Measurements from ENCODE around the gene BTBD3. TPM values are rescaled to one million over a fixed set of nuclear protein-coding genes. Genes with fewer than 3 reads are reported as not detected.

The BTBD3 gene
- total RNA-seq, result 10 to 100 TPM; 22.9 to 27.3 TPM
- long read RNA-seq, full-length matches to known transcripts, result 4 of 8 reads
- long read RNA-seq, partial matches to known transcripts, result 0 of 8 reads
- long read RNA-seq, other reads (novel, unspliced or antisense), result 4 of 8 reads

DNA sequence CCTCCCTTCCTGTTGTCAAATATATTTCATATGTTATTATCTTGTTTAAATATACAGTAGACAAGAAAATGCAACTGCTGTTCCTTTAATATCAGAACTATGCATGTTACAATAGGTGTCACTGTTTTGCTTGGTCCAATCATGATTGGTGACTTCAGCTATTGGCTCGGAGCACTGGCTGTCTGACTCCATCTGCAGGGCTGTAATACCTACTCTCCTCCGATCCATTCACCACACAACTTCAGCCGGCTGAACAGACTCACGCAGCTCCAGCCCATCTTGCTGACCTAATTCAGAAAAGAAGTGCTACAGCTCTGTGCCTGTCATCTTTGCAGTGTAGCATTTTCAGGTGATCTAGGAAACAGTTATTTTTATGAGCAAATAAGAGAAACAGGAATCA is at the start of gene BTBD3:
Gene BTBD3 (plus strand): TSS at position 231 of the 400 bp plus-strand sequence. CDS start 383 bp downstream, outside the sequence.
- intact Hi-C loops (cut with DNase I), result no loop called here
- DNase-seq (peak; percentile 51), ATAC-seq (peak; percentile 92 to 94)

- intact Hi-C loops (cut with DNase I), result no loop called here
- ATAC-seq, result no peak
- no peak for DNase-seq
Measured at GRCh38 chr20:11869641-11870040, 48.1 kb upstream of the BTBD3 start.

DNA sequence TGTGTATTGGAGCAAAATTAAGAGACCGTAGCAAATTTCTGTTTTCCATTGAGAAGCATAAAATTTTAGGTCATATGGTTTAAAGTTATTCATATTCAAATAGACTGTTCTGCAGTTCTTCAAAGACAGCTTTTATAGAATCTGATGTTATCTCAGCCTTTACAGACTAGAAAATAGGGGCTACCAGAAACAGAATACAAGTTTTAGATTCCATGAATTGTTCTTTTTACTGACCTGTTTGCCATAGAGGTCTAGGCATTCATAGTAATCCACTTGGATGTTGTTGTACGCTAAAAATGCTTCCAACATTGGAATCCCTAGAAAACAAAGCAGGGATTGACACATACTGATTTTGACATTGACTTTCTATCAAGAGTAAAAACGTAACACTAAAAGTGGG is 47.3 kb upstream of the BTBD3 start:
- intact Hi-C loops (cut with DNase I), result no loop called here

DNA sequence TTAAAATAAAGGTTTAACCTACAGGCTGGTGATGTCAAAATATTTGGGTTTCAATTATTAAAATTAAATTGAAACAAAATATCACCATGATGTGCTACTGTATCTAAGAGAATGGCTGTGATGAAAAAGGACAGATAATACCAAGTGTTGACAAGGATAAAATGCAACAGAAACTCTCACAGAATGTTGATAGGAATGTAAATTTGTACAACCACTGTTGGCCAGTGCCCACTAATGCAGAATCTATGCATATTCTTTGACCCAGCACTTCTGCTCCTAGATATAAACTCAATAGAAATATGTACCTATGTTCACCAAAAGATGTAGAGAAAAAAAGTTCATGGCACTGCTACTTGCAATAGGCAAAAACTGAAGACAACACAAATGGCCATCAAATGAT is 41.1 kb upstream of the BTBD3 start:
- intact Hi-C loops (cut with DNase I), result no loop called here
- DNase-seq, result no peak
- ATAC-seq, result no peak

More for the DNA sequence above, 47.3 kb upstream of the BTBD3 start:
- ATAC-seq, result no peak
- DNase-seq, result no peak

- intact Hi-C loops (cut with DNase I), result no loop called here
- DNase-seq (no peak), ATAC-seq (no peak)
Measured at GRCh38 chr20:11880680-11881079, 37.0 kb upstream of the BTBD3 start.

GRCh38 chr20:11881449-11881848 is 36.2 kb upstream of the BTBD3 start:
- DNase-seq, result no peak
- ATAC-seq, result no peak
- intact Hi-C loops (cut with DNase I), result no loop called here

DNA sequence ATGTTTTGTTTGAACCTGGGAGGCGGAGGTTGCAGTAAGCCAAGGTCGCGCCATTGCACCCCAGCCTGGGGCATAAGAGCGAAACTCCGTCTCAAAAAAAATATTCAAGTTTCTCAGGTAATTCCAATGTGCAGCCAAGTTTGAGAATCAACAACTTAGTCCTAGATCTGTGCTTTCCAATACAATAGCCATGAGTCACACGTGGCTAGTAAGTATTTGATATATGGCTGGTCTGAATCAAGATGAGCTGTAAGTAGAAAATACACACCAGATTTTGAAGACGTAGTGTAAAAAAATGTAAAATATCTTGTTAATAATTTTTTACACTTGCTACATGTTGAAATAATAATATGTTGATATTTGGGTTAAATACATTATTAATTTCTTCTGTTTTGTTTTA is 35.0 kb upstream of the BTBD3 start:
- ATAC-seq (no peak), DNase-seq (no peak)
- intact Hi-C loops (cut with DNase I), result no loop called here

DNA sequence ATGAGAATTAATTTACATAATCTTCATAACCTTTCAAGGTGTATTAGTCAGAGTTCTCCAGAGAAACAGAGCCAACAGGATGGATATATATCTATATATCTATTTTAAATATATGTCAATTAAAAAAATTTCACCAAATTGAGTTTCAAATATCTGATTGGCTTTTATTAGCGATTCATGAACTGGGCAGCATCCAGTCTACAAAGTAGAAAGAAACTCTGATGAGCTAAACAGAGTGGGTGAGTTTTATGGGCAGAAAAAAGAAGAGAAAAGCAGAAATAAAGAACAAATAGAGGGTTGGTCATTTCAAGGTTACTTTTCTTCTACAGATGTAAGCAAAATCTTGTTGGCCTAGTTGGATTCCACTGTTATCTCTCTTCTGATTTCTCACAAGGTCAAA is 29.0 kb upstream of the BTBD3 start:
- no peak for ATAC-seq
- no peak for DNase-seq
- intact Hi-C loops (cut with DNase I), result no loop called here

DNA sequence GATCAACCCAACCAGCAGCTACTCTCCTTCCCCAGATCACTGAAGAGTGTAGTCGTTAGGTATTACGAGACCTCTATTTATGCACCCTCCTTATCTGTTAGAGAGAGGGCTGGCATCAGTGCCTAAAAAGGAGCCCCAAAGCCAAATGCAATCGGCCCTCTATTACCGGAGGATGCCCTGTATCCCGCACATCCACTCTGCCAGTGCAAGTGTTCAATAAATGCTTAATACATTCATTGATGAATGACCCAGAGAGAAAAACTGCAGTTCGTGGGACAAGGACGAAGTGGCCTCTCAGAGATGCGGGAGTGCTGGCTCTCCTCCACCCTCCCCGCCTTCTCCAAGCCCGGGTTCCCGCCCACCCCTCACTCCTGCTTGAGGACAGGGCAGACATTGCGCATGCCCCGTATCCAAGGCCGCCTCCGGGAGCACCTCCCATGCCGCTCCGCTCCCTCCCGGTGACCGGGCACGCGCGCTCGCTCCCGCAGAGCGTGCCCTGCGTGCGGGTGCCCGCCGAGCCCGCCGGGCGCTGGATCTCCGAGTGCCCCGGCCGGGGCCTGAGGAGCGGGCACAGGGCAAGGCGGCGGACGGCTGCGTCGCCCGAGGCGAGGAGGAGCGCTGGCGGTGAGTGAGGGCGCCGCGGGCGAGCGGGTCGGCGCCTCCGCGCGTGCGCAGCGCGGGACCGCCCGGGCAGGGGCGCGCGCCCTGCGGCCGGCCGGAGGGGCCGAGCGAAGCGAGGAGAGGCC is 27.2 kb upstream of the BTBD3 start:
- ATAC-seq (peak; percentile 96 to 98), DNase-seq (peak; percentile 93)
- intact Hi-C loops (cut with DNase I), result loop anchor here in 1 of 2 donors (10.0 kb wide), 1 partner anchor 1456 kb away; the partner anchor contains the start of genes MKKS and SLX4IP

- ATAC-seq, result peak; percentile 51 to 70
- DNase-seq, result peak; percentile 71
- intact Hi-C loops (cut with DNase I), result loop anchor here in 1 of 2 donors (10.0 kb wide), 1 partner anchor 1456 kb away; the partner anchor contains the start of genes MKKS and SLX4IP
Measured at GRCh38 chr20:11891077-11891775, 26.5 kb upstream of the BTBD3 start.

DNA sequence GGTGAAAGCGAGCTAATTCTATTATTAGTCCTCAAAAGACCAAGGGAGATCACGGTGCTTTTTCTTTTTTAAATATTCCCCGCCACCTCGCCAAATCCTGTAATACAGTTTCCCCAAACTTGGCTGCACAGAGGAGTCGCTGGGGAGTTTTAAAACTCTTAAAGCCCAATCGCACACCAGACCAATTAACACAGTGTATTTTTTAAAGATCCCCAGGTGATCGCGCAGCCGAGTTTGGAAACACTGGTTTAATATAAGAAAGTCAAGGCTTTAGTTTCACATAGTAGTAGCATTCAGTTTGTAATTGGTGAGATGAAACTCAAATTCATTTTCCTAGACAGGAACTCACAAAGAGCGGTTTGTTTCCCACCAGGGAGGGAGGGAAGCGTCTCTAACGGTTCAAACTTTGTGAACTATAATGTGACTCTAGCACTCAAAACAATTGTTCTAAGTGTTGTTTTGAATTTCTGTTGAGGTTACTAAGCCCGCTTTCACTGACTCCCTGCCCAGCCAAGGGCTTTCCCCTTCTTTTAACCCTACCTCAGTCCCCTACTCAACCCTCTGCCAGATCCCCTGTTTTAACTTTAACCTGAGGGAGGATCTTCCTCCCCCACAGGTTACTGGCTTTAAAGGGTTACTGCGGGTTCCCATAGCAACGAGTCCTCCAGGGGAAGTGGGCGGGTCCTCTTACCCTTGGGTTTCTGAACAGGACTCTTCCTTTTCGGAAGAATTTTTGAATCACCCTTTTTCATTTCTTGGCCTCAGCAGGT is 25.7 kb upstream of the BTBD3 start:
- peak in 1 of 2 donors; percentile 49 for ATAC-seq
- intact Hi-C loops (cut with DNase I), result loop anchor here in 1 of 2 donors (10.0 kb wide), 1 partner anchor 1457 kb away; the partner anchor contains the start of genes MKKS and SLX4IP

GRCh38 chr20:11894062-11894461 is 23.6 kb upstream of the BTBD3 start:
- intact Hi-C loops (cut with DNase I), result loop anchor here in 1 of 2 donors (10.0 kb wide), 1 partner anchor 1459 kb away; the partner anchor contains the start of genes MKKS and SLX4IP
- DNase-seq (no peak), ATAC-seq (no peak)

More for the DNA sequence above, 25.7 kb upstream of the BTBD3 start:
- DNase-seq, result peak; percentile 68

- intact Hi-C loops (cut with DNase I), result loop anchor here in 1 of 2 donors (10.0 kb wide), 1 partner anchor 1461 kb away; the partner anchor contains the start of genes MKKS and SLX4IP
- ATAC-seq, result no peak
- DNase-seq, result no peak
Measured at GRCh38 chr20:11895861-11896387, 21.8 kb upstream of the BTBD3 start.

- intact Hi-C loops (cut with DNase I), result no loop called here
Measured at GRCh38 chr20:11901127-11901526, 16.6 kb upstream of the BTBD3 start.

GRCh38 chr20:11902285-11902697 is 15.4 kb upstream of the BTBD3 start:
- DNase-seq (no peak), ATAC-seq (no peak)
- intact Hi-C loops (cut with DNase I), result no loop called here

More at GRCh38 chr20:11901127-11901526, 16.6 kb upstream of the BTBD3 start:
- DNase-seq (no peak), ATAC-seq (no peak)

GRCh38 chr20:11905460-11906179 is 12.1 kb upstream of the BTBD3 start:
- no peak for DNase-seq
- ATAC-seq, result no peak
- intact Hi-C loops (cut with DNase I), result no loop called here

GRCh38 chr20:11906626-11907480 is 10.8 kb upstream of the BTBD3 start:
- DNase-seq, result no peak
- ATAC-seq, result no peak
- intact Hi-C loops (cut with DNase I), result no loop called here

Data from left cardiac atrium (tissue), 4 donors.